EL (cell line): ENCODE results near the gene GALNTL6.

Experiments
- DNase-seq: peaks from one replicate; pipeline ENCODE4 v3.0.0-alpha.2; 2016

The GALNTL6 gene

DNA sequence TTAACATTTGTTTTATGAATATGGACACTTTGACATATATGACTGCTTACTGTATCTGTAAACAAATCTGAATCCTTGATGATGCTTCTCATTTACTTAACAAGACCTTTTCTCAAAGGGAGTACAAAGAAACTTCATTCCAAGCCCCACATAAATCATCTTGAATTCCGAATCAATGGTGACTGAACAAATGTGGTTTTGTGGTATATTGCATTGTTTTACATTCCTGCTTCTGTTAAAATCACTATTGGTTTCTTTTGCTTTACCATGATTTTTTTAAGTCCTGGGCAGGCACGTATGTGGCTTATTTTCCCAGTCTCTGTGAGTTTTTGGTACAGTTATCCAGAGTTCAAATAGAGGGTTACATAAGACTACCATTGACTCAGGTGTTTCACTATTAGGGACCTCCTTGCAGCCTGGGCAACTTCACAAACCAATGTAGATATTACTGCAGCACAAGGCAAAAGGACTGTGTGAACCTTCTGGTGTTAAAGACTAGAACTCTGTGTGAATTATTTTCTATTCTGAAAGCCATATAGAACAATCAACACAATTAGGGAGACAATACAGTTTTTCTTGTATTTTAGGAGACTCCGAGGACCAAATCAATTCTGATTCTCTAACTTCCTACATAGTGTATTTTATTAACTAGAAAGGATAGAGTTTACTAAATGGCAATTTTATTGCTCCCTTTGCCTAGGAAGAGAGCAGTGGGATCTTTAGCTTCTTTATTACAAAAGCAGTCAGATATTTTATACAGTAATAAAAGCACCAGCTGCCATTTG is 196.4 kb downstream of the GALNTL6 start:
- DNase-seq = no peak

DNA sequence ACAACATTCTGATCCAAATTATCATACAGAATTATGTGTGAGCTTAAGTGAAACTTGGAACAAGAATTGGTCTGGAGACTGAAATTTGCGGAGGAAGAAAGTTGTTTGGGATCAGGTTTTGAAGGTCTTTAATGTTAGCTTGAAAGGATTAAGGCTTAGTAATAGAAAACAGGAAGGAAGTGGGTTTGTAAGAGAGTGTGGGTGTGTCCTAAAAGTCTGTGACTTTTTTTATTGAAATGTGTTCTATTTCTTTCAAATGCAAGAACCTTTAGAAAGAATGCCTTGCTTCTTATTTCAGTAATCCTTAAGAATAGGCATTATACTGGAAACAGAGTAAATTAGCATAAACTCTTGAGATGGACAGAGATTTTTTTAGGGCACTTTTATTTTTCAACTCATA is 198.0 kb downstream of the GALNTL6 start:
- DNase-seq = no peak

DNA sequence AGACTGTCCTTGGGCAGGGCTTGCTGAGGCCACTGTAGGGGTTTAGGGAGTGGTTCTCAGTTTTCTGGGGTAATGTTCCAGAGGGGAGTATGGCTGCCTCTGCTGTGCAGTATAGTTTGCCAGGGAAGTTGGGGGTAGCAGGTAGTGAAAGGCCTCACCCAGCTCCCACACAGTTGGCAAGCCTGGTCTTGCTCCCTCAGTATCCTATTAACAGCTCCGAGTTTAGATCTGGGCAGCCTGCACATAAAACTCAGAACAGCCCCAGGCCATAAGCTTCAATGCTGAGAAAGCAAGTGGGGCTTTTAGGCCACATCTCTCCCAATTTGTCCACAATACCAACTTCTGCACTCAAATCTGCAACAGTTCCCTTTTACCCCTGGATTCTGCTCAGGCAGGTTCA is 205.2 kb downstream of the GALNTL6 start:
- no peak for DNase-seq

DNA sequence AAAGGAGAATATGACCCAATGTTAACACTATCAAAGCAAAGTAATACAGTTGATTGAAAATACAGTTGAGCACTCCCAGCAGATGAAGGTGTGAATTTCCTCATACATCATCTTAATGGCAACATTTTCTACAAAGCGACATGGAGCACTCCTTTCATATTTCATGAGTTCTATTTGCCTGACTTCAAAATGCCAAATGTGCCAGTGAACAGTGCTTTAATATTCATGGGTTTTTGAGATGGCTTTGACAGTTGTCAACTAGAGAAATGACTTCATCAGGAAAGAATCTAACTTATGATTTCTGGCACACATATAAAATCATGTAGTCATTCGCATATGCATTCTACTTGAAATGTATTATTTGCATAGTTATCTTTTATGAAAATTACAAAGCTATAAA is 222.4 kb downstream of the GALNTL6 start:
- DNase-seq = no peak

DNA sequence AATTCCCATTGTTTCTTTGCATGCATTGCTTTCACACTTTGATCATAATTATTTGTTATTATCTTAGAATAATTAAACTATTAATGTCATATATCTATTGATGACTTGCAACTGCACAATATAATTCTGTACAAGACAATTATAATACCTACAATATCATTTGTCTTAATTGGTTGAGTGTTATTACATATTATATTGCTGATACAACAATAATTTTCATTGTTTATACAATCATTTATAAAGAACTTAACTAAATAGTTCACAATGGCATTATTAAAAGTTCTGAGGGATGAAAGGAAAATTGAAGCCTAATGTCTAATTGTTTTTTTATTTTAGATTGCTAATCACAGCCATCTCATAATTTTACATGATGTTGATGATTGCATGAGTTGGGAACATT is 227.6 kb downstream of the GALNTL6 start:
- DNase-seq = no peak

DNA sequence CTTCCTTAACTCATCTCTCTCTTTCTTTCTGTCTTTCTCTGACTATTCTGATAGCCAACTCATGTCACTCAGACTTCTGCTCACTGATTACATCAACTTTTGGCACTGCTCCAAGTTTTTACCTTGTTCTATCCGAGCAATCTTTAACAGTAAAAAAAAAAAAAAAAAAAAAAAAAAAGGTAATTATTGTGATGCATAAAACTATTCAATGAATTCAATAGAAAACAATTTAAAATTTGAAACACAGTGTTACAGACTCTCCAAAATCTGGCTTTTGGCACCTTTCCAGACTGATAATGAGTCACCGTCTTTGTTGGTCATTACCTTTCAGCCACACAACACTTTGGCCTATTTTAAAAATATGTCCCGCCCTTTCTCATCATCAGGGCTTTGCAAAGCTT is 229.5 kb downstream of the GALNTL6 start:
- peak; percentile 1 for DNase-seq

DNA sequence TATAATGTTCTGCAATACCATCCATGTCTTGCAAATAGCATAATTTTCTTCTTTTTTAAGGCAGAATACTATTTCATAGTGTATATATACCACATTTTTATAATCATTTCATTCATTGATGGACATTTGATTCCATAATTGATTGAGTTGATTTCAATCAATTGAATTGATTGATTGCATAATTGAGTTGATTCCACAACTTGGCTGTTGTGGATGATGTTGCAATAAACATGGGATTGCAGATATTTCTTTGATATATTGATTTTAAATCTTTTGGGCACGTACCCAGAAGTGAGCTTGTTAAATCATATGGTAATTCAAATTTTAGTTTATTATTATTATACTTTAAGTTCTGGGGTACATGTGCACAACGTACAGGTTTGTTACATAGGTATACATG is 232.8 kb downstream of the GALNTL6 start:
- DNase-seq = no peak

DNA sequence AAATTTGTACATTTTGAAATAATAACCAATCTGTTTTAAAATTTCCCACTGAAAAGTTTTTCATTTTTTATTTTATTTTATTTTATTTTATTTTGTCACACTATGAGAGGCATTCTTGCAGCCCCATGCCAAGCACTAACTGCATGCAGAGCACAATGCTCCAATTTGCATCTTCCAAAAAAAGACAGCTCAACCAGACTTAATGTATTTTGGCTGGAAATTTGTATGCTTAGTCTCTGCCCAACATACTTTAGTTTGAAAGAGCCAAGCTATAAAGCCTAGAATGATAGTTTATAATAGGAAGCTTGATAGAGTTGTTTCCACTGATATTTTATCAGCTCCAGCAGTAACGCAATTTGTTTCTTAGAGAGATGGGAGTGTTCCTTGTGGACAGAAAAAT is 235.5 kb downstream of the GALNTL6 start:
- DNase-seq = no peak

DNA sequence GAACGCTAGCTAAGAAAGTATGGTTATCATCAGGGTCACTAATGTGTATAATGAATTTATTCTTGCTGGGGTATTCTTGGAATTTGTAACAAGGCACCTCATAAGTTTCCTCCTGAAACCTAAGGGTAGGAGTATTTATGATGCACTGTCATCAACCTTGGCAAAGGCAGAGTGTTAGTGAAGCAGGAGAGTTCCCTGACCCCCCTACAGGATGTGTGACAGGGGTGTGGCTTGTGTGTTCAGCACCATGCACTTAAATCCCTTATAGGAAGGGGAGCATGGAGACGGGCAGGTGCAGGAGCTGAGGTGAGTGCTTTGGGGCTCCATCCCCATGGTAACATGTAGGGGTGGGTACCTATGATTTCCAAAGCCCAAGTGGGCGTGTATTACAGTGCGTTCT is 237.7 kb downstream of the GALNTL6 start:
- no peak for DNase-seq

DNA sequence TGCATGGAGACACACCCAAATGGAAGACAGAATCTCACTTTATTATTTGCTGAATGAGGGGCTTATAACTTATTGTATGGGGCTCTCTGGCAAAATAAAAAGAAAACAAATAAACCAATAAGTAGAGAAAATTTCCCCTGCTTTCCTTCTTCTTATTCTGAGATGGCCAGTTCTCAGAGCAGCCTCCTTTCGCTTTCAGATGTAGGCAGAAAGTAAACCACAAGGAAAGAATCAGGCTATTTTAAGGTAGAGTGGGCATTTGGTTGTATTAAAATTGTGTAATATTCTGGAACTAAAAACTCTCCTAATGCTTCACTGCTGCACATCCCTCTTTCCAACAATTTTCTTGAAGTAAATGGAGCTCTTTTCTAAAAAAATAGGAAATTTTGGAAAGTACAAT is 241.8 kb downstream of the GALNTL6 start:
- DNase-seq = no peak

DNA sequence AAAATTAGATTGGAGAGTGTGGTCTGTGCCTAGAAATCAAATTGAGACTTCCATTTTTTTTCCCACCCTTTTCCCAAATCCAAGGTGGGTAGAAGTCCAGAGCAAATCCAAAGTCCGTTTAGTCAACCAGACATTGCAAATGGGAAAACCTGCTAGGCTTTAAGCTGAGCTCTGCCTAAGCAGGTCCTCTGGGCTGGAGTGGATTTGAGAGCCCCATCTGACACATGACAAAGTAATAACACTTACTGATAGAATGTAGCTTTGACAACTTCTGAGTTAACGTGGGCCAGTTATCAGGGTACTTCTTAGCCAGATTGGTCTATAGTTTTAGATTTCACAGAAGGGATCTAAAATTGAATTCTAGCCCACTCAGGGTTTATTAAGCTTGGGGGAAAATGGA is 242.3 kb downstream of the GALNTL6 start:
- no peak for DNase-seq

DNA sequence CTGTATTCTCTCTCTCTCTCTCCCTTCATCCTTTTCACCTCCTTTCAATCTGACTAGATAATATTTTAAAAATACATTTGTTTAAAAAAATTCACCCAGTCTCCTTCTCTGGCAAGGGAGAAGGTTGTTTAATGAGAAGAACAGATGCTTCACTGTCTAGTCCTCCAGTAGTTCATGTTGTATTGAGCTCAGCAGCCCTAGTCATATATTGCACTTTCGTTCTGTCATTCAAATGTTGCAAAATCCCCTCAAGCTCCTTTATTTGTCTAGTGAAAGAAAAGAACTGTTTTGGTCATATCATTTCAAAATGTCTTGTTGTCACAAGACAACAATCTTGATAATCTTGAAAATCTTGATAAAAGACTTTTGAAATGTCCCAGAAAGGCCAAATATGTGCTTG is 248.0 kb downstream of the GALNTL6 start:
- no peak for DNase-seq

DNA sequence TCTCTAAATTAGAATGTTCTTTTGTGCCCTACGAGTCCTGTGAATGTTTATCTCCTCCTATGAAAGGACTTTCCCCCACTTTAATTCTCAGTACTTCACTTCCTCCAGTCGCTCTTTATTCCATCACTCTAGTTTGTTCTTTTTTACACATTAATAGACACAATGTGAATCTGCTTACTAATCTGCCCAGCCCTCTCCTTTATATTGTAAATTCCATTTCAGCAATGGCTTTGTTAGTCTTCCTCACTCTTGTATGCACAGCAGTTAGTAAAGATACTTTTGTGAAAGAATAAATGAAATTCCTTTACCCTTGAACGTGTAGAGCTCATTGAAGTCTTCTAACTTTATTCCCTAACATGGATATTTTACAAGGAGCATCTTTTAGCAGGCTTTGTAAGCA is 255.3 kb downstream of the GALNTL6 start:
- DNase-seq = no peak

DNA sequence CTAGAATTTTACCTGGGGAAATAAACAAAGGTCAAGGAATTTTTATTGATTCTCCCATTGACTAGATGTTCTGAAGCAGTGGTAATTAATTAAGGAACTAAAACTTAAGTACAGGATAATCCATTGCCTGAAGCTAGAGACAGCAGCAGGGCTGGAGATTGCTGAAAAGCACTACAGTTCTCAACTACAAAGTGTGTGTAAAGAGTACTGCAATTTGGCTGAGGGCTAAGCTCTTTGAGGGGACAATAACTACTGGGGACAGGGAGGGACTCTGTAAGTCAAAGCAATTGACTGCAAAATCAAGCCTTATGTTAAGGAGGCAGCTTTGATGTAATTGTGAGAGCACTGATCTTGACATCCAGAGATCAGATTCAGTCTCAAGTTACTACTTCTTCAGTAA is 260.4 kb downstream of the GALNTL6 start:
- DNase-seq = no peak

DNA sequence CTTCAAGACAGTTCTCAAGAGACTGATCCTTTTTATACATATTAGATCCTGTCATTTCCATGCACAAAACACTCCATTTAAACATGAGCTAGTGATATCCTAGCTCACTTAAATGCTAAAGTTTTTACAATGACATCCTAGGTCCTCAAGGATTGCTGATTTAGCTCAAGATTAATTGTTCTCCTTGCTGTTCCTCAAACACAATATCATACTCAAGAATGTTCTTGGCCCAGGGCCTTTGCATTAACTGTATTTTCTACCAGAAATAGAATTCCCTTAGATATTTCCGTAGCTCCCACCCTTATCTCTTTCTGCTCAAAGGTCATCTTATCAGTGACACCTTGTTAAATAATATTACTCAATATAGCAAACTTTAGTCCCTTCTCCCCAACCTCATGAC is 270.1 kb downstream of the GALNTL6 start:
- DNase-seq = no peak

DNA sequence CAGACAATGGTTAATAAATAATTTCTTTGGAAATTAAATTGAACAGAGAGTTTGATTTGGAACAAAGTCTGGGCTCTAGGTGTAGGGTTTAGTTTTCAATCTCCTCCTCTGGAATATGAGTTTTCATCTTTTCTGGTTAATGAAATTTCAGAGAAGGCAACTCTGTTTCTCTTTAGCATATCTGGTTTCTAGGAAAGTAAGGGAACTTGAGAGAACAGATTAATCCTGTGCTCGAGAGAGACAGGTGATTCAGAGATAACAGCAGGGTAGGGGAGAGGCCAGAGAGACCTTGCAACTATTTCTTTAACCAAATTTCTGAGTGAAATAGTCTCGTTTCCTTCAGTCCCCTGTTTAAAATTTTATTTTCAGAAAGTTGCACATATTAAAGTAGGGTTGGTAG is 275.4 kb downstream of the GALNTL6 start:
- no peak for DNase-seq

DNA sequence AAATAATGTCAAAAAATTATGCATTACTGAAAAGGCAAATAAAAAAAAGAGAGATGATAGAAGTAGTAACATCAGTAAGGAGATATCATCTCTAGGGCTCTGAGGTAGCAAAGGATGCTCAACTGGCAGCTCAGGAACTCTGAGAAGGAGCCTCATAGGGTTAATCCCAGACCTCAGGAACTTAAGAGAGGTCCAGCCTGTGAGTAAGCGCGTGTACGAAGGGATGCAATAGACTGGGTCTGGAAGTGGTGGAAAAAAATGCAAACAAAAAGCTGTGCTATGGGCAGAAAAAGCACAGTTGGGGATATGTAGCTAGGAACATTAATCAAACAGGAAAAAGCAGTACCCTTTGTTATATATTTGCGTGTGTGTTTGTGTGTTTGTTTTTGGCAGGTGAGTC is 282.0 kb downstream of the GALNTL6 start:
- no peak for DNase-seq

DNA sequence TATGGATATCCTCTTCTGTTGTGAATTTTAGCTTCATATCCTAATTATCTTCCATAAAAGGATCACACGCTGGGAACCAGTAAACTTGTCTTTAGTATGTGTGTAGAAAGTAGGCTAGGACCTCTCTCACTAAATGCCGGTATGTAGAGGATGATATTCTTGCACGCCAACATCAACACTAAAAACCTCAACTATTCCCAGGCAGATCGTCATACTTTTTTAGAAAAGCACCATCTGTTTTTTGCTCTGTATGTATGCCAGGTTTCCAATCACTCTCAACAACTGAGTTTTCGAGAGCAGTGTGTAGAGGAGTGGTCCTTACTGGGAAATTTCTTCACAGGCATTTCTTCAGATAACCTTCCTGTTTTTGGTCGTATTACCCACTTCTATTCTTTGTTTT is 283.6 kb downstream of the GALNTL6 start:
- no peak for DNase-seq

DNA sequence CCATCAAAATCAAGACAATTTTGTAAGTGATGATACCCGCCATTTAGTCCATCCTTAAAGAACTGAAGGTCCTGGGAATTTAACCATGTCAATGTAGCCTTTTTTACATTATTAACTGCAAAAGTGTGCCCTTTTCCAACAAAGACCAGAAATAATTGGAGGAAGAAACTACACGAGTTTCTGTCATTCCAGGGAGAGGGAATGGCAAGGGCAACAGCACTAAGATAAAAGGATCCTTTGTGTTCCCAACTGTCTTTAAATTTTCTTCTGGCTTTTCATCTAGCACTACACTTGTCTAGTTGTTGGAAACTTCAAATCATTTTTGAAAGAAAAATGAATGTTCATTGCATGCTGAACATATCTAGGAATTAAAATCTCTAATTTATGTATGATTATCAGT is 286.2 kb downstream of the GALNTL6 start:
- no peak for DNase-seq

DNA sequence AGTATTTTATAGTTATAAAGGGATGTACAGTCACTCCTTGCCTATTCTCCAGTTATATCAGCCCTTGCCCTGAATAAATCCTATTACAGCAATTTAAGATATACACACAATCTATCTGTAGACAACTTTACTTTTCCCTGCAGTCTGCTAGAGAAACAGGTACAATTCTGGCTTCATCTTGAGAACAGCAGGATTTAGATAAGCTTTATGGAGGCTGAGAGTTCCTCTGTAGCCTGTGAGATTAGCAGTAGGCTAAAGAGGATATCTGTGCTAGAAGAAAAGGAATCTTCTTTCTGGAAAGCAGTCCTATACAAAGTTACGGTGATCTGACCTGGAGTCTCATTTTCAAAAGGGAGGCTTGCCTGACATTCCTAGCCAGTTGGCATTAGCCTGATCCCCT is 290.3 kb downstream of the GALNTL6 start:
- no peak for DNase-seq

DNA sequence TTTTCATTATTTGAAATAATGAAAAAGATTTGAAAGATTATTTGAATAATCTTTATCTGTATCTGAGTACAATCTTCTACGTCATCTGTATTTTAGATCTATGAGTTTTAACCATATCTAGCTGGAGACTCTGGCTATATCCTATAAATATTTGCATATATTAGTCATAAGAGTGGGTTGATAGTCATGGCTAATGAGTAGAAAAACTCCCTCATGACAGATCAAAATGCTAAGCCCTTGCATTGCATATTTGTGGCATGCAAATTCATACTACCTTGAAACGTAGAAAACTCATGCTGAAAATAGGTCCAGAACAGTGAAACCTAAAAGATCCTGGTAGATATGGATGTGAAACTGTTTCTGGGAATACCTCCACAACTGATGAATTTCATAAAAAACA is 291.3 kb downstream of the GALNTL6 start:
- DNase-seq = peak; percentile 61

DNA sequence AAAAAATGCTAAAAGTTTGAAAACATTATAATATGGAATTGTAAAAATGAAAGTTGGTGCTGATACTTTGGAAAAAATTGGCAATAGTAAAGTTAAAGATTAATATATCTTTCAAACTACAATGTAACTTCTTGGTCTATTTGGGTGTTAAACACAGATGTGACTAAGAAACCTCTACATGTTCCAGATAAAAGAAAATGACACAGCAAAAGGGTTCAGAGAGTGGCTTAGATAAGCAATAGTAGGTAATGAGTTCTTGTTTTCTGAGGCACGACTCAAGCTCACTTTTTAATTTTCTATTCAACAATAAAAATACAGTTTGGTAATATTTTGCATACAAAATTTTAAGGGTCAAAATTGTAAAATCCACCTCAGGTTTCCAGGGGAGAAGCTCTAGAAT is 292.7 kb downstream of the GALNTL6 start:
- no peak for DNase-seq

DNA sequence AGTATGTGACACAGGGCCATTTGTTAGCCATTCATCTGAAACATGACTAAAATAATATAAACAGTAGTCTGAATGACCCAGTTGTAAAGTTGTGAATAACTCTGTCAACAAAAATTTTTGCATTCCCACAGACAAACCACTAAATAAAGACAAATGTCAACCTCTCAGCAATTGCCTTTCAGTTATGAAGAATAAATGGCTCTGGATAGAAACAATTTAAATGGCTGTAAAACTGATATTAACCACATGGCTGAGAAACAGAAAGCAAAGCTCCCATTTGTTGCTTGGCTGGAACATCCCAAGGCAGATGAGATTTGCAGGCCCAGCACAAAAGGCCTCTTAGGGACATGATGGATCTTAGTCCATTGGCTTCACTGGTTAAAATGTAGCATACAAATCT is 296.3 kb downstream of the GALNTL6 start:
- no peak for DNase-seq

DNA sequence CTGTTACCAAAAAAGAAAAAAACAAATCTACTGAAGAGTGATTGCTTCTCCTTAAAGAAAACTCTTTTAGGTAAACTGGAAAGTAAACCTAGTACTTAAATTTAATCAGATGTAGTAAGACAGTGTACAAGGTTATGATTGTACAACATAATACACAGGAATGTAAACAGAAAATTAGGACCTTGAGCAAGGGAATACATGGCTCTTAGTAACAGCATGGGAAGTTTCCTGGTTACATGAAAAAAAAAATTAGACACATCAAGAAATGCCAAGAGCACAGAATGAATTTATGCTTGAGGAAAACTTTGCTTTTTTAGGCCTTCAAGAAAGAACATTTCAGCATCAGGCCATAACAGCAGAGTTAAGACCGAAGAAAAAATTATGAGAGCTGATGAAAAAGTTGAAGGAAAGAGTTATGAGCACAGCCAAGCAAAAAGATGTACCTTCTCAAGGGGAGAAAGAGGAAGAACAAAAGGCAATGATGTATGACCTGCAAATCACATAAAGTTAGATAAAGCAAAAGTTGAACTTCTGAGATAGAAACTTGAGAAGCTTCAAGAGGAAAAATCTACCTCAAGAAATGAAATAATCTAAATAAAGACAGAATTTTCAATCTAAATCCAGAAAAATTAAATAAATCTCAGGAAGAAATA is 311.6 kb downstream of the GALNTL6 start:
- DNase-seq = no peak

DNA sequence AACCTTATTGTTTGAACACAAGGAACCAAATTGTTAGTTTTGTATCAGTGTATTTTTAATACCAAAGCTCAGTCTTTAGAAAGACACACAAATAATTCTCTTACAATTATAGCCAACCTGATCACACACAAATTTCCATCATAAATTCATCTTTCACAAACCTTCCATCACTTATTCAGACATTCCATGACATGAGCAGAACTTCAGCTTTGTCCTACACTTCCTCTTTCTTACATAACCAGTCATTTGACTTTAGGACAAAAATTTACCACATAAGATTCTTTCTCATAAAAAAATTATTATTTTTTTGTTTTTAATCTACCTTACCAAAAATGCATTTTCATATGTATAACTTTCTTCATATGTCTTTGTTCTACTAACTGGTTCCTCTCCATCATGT is 312.2 kb downstream of the GALNTL6 start:
- no peak for DNase-seq
